GF-D8 (cell line): ENCODE data around the gene PATE1.

Experiments
- DNase-seq: peaks from one replicate; lab custom pipeline; 2025; lab: John Stamatoyannopoulos, UW

The PATE1 gene

DNA sequence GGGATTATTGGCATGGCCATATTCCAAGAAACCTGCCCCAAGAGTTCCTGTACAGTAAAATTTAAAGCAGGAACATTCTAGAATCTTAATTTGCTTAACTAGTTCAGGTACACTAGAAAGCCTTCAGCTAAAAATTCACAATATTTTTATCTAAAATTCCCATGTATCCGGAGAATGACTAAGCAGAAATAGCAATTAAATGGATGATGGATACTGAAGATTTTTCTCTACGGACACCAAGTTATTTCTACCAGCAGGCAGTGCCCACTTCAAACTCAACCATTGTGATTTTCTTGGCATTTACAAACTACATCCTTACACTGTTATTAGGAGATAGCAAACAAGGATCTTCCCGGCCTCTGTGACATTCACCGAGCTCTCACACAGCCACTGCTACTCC, 44.7 kb downstream of the PATE1 start:
- DNase-seq, result no peak

DNA sequence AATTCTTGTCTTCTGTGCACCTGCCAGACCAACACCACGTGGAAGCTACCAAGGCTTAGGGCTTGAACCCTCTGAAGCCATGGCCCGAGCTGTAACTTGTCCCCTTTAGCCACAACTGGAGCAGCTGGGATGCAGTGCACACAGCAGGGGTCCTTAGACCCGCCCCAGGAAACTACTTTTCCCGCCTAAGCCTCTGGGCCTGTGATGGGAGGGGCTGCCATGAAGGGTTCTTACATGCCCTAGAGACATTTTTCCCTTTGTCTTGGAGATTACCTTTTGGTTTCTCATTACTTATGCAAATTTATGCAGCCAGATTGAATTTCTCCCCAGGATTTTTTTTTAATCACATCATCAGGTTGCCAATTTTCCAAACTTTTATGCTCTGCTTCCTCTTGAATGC, 51.6 kb downstream of the PATE1 start:
- DNase-seq, result no peak
